ENCODE data around the gene DENND6B. TPM values are rescaled to one million over a fixed set of nuclear protein-coding genes. Genes with fewer than 3 reads are reported as not detected.

The DENND6B gene
- total RNA-seq, 2 donors from 2014 or later: 9.6 to 19.6 TPM

DNA sequence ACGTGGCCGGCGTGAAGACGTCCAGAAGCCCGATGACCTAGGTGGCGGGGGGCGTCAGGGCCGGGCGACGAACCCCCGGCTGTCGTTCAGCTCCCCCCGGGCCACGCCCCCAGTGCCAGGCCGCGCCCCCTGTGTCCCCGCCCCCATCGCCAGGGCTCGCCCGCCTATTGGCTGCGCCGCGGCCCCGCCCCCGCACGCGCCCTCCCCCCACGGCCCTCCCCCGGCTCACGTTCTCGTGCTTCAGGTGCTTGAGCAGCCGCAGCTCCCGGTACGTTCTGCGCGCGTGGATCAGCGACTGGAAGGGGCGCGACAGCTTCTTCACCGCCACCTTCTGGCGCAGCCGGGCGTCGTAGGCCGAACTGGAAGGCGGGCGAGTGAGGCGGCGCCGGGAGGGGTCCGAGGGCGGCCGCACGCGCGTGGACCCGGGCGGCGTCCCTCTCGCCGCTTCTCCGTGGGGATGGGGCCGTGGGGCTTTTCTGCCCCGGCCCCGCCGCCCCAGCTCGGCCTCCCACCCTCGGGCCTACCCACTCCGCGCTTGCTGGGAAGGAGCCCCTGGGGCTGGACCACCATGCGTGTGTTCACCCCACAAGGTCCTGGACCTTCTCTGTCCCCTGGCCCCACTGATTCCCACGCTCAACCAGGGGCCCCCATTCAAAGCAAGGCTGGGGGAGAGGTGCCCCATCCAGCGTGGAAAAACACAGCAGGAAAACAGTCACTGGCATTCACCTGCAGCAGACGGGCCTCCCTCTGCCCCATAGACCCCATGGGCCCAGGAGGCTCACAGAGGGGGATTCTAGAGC, 59.0 kb downstream of the DENND6B start:
- Histone ChIP-seq H3K9me3 (no peaks in the 10 kb centered on the region), H3K4me3 (peak overlapping the region; percentile 14 to 41), H3K27ac (peak overlapping the region; percentile 24 to 35), H3K27me3 (replicated peaks; ENCODE audit: insufficient read depth) (no peaks in the 10 kb centered on the region), H3K4me1 (replicated peaks) (peaks cover 22% of the 10 kb centered on the region), H3K36me3 (no peaks in the 10 kb centered on the region)
- peak; percentile 82 for DNase-seq (ENCODE audit: low spot score)
- no peak for TF ChIP-seq POLR2A (IDR thresholded peaks at IDR 0.05)
- TF ChIP-seq CTCF (IDR thresholded peaks at IDR 0.05): peak in 3 of 4 experiments; percentile 22 to 45 (median 32)
- peak; percentile 7 for TF ChIP-seq POLR2AphosphoS5 (IDR thresholded peaks at IDR 0.05)
- WGBS: 15% methylated on average over 35 of the region's 75 CpGs
- intact Hi-C loops (cut with DNase I): no loop called here

GRCh38 chr22:50266994-50267393, 59.8 kb downstream of the DENND6B start:
- 58% methylated on average over 30 of the region's 37 CpGs for WGBS
- intact Hi-C loops (cut with DNase I): no loop called here
- DNase-seq (ENCODE audit: low spot score): no peak
- TF ChIP-seq POLR2A (IDR thresholded peaks at IDR 0.05) (no peak), POLR2AphosphoS5 (IDR thresholded peaks at IDR 0.05) (no peak)
- Histone ChIP-seq H3K4me3 (peak overlapping the region; percentile 14 to 41), H3K4me1 (replicated peaks) (peaks cover 22% of the 10 kb centered on the region), H3K9me3 (no peaks in the 10 kb centered on the region), H3K27ac (no peak overlapping the region), H3K36me3 (no peaks in the 10 kb centered on the region), H3K27me3 (replicated peaks; ENCODE audit: insufficient read depth) (no peaks in the 10 kb centered on the region)

- WGBS: 87% methylated on average over 15 of the region's 15 CpGs
- Histone ChIP-seq H3K27ac (no peak overlapping the region), H3K9me3 (no peaks in the 10 kb centered on the region), H3K4me3 (no peak overlapping the region), H3K36me3 (no peaks in the 10 kb centered on the region), H3K4me1 (replicated peaks) (peaks cover 14% of the 10 kb centered on the region), H3K27me3 (replicated peaks; ENCODE audit: insufficient read depth) (no peaks in the 10 kb centered on the region)
- TF ChIP-seq CTCF (IDR thresholded peaks at IDR 0.05) (no peak), POLR2A (IDR thresholded peaks at IDR 0.05) (no peak), POLR2AphosphoS5 (IDR thresholded peaks at IDR 0.05) (no peak)
- no peak for DNase-seq (ENCODE audit: low spot score)
- intact Hi-C loops (cut with DNase I): no loop called here
Measured at GRCh38 chr22:50264946-50265669, 61.7 kb downstream of the DENND6B start.

DNA sequence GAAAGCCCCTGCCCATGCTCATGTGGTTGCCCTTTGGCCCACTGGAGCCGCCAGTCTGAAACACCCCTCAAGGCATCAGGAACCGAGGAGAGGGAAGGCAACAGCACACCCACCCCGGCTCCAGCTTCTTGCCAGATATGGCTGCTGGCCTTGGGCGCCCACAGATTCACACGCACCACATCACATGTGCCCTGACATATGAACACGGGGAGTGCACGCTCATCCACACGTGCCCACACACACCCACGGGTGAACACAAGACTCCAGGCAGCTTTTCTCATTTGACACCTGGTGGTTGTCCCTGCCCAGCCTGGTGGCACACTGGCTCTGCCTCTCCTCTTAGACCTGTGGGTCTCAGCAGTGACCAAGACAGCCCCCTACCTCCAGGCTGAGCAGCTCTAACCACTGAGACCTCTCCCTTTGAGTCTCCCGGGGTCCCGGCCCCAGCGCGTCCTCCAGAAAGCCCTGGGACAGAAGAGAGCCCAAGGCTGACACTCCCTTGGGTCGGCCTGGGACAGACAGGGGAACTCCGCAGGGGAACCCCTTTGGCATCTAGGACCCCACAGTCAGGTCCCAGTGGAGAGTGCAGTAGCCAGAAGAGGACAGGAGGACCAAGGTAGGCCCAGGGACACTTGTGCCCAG, 62.6 kb downstream of the DENND6B start:
- TF ChIP-seq CTCF (IDR thresholded peaks at IDR 0.05) (no peak), POLR2A (IDR thresholded peaks at IDR 0.05) (no peak), POLR2AphosphoS5 (IDR thresholded peaks at IDR 0.05) (no peak)
- Histone ChIP-seq H3K36me3 (no peaks in the 10 kb centered on the region), H3K4me1 (replicated peaks) (peaks cover 14% of the 10 kb centered on the region), H3K27me3 (replicated peaks; ENCODE audit: insufficient read depth) (no peaks in the 10 kb centered on the region), H3K4me3 (no peak overlapping the region), H3K9me3 (no peaks in the 10 kb centered on the region), H3K27ac (no peak overlapping the region)
- WGBS: 91% methylated on average over 15 of the region's 15 CpGs
- intact Hi-C loops (cut with DNase I): no loop called here
- DNase-seq (ENCODE audit: low spot score): no peak

- Histone ChIP-seq H3K27me3 (replicated peaks; ENCODE audit: insufficient read depth) (no peaks in the 10 kb centered on the region), H3K4me1 (replicated peaks) (peaks cover 8% of the 10 kb centered on the region), H3K36me3 (no peaks in the 10 kb centered on the region), H3K27ac (no peak overlapping the region), H3K4me3 (no peak overlapping the region), H3K9me3 (no peaks in the 10 kb centered on the region)
- DNase-seq (ENCODE audit: low spot score): no peak
- 81% methylated on average over 9 of the region's 9 CpGs for WGBS
- no peak for TF ChIP-seq POLR2A (IDR thresholded peaks at IDR 0.05)
- no peak for TF ChIP-seq POLR2AphosphoS5 (IDR thresholded peaks at IDR 0.05)
- TF ChIP-seq CTCF (IDR thresholded peaks at IDR 0.05): no peak
- intact Hi-C loops (cut with DNase I): no loop called here
Measured at GRCh38 chr22:50262973-50263617, 63.7 kb downstream of the DENND6B start.
